RPMI8226 (cell line): ENCODE data around the gene CPEB4.

Experiments used
- DNase-seq: peaks from one replicate; pipeline ENCODE4 v3.0.0-alpha.2; 2015

CPEB4 gene

GRCh38 chr5:173950829-173951228, 62.7 kb downstream of the CPEB4 start:
- no peak for DNase-seq

- no peak for DNase-seq
Measured at GRCh38 chr5:173953528-173954090, 65.5 kb downstream of the CPEB4 start.

- DNase-seq: no peak
Measured at GRCh38 chr5:173954671-173955521, 66.7 kb downstream of the CPEB4 start.

GRCh38 chr5:173960986-173961385, 72.8 kb downstream of the CPEB4 start:
- DNase-seq: no peak

GRCh38 chr5:173961418-173961817, 73.3 kb downstream of the CPEB4 start:
- DNase-seq: no peak

- DNase-seq: no peak
Measured at GRCh38 chr5:173962436-173962972, 74.4 kb downstream of the CPEB4 start.

GRCh38 chr5:173963182-173963838, 75.2 kb downstream of the CPEB4 start:
- no peak for DNase-seq

GRCh38 chr5:173963867-173964441, 75.8 kb downstream of the CPEB4 start:
- DNase-seq: no peak

GRCh38 chr5:173964506-173964905, 76.4 kb downstream of the CPEB4 start:
- DNase-seq: no peak

- no peak for DNase-seq
Measured at GRCh38 chr5:173967241-173967640, 79.1 kb downstream of the CPEB4 start.

- no peak for DNase-seq
Measured at GRCh38 chr5:173968154-173968797, 80.1 kb downstream of the CPEB4 start.

GRCh38 chr5:173969167-173970049, 81.3 kb downstream of the CPEB4 start:
- no peak for DNase-seq

- DNase-seq: no peak
Measured at GRCh38 chr5:173970878-173971650, 82.9 kb downstream of the CPEB4 start.

GRCh38 chr5:173971681-173972345, 83.7 kb downstream of the CPEB4 start:
- DNase-seq: no peak

- DNase-seq: no peak
Measured at GRCh38 chr5:173972607-173972924, 84.4 kb downstream of the CPEB4 start.

- peak; percentile 71 for DNase-seq
Measured at GRCh38 chr5:173972925-173973615, 84.9 kb downstream of the CPEB4 start.

GRCh38 chr5:173973616-173973969, 85.4 kb downstream of the CPEB4 start:
- no peak for DNase-seq

GRCh38 chr5:173974688-173975239, 86.6 kb downstream of the CPEB4 start:
- DNase-seq: no peak

GRCh38 chr5:173981185-173981761, 93.1 kb downstream of the CPEB4 start:
- DNase-seq: peak; percentile 38
